ENCODE results near the gene FBRS.
"Not testable (repeated sequence)": the region's sequence is repeated elsewhere in the genome, so short reads cannot be mapped to it uniquely, and the experiment has no call there.

The FBRS gene

DNA sequence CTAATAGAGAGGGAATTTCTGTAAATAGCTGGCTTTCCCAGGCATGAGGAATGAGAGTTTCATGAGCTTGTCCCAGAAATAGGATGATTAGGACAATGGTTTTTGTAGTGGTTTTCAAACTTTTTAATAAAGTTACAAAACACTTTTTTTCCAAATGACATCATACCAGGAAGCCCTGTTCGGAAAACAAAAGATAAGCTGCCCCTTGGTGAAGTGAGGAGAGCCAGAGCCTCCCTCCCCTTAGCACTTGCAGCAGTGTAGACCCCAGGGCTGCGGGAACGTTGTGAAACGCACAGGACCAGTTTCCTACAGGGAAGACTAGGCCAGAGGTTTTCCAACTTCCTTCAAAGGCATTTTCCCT lies 7.6 kb downstream of the FBRS start:
- DNase-seq = no peak

DNA sequence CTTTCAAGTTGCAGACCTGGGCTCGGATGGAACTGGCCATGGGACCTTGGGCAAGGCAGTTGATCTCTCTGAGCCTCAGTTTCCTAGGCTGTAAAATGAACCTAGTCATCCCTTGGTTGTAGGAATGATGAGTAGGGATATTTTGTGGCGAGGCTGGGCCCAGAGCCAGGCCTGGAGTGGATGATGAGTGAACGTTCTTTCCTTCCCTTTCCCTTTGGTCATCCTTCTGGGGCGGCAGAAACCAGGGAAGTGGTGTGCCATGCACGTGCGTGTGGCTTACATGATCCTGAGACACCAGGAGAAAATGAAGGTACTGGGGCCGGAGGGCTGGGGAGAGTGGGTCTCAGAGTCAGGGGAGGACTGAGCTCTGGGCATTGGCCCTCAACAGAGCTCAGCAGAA lies 8.4 kb downstream of the FBRS start:
- no peak for DNase-seq

DNA sequence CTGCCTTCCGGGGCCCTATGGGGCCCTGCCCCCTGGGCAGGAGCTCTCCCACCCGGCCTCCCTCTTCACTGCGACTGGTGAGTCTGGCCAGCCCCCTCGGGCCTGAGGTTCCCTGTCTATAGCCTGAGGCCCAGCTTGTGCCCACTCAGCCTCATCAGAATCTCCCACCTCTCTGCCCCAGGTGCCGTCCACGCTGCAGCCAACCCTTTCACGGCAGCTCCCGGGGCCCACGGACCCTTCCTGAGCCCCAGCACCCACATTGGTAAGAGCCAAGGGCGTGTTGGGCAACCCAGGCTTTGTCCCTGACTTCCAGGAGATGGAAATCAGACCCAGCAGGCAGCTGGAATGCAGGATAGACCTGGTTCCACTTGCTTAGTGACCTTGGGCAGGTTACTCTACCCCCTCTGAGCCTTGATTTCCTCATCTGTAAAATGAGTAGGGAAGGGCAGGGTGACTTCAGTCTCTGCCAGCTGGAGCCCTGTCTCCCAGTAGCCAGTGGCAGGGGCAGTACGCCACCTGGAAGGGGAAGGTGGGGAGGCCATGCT lies 9.2 kb downstream of the FBRS start:
- no peak for DNase-seq

DNA sequence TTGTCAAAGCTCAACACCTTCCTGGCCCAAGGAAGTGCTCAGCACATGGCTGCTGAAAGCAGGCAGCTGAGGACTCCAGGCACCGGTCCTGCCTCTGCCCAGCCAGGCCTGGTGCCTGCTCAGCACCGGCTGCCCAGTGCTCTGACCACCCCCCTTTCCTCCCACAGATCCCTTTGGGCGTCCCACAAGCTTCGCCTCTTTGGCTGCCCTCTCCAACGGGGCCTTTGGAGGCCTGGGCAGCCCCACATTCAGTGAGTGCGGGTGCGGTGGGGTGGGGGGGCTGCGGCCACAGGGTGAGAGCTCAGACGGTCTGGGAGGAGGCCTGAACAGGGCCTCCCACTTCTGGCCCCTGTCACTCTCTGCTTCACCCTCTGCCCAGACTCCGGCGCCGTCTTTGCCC lies 10.2 kb downstream of the FBRS start:
- no peak for DNase-seq

DNA sequence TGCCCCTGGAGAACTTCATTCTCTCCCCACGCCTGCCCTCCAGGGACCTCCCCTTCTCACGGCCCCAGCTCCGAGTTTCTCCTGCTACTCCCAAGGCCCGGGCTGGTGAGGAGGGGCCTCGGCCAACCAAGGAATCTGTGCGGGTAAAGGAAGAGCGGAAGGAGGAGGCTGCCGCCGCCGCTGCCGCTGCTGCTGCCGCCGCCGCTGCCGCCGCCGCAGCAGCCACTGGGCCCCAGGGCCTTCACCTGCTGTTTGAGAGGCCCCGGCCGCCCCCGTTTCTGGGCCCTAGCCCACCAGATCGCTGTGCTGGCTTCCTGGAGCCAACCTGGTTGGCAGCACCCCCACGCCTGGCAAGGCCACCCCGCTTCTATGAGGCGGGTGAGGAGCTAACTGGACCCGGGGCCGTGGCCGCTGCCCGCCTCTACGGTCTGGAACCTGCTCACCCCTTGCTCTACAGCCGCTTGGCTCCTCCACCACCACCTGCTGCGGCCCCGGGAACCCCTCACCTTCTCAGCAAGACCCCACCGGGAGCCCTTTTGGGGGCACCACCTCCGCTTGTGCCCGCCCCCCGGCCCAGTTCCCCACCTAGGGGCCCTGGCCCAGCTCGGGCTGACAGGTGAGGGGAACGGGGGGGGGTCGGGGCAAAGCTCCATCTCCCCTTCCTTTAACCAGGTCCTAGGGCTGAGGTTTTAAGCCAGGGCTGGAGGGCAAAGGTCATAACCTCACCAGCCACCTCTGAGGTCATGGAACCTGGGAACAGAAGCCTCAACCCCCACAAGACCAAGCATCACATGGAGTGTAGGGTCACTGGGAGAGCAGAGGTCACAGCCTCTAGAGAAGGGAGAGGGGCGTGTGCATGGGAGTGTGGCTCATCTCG lies 11.0 kb downstream of the FBRS start:
- no peak for DNase-seq

DNA sequence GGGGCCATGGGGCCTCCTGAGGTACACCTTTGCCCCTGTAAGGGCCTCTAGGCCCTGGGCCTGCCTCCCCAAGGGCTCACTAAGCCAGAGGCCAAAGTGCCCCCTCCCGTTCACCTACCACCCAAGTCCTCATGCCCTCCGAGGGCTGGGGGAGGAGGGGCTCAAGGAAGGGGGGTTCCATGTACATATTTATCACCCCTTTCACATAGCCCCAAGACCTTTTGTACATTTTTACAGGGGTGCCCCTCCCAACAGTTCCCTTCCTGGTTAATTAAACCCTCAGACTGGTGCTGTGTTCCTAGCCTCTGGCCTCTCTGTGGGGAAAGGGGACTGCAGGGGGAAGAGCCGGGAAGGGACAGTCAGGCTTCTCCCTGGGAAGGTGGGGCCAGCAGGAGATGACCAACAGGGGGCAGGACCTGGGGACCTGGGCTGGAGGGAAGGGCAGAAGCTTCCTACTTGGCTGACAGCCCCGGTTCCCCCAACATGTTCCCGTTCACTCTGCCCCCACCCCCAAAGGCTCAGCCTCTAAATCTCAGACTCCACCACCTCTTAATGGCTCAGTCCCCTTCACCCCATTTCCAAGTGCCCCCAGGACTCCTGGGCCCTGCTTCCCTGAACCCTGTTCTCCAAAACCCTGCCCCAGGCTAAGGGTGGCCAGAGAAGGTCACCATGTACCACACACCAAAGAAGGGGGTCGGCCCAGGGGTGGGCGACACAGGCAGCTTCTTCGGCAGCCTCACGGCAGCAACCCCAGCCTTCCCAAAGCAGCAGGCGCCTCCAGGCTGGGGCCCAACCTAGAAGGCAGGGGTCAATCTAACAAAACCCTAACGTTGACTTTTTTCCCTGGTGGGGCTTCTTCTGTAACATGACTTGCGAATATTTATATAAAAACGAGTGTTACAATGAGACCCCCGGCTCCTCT lies 11.9 kb downstream of the FBRS start:
- DNase-seq = no peak

DNA sequence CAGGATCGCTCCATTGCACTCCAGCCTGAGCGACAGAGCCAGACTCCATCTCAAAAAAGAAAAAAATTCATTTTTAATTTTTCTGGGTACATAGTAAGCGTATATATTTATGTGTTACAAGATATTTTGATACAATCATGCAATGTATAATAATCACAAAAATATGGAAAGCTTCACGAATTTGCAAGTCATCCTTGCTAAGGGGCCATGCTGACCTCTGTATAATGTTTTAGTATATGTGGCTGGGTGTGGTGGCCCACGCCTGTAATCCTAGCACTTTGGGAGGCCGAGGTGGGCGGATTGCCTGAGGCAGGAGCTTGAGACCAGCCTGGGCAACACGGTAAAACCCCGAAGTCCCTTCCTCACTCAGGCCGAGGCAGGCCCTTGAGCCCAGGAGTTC lies 16.9 kb downstream of the FBRS start:
- no peak for DNase-seq

DNA sequence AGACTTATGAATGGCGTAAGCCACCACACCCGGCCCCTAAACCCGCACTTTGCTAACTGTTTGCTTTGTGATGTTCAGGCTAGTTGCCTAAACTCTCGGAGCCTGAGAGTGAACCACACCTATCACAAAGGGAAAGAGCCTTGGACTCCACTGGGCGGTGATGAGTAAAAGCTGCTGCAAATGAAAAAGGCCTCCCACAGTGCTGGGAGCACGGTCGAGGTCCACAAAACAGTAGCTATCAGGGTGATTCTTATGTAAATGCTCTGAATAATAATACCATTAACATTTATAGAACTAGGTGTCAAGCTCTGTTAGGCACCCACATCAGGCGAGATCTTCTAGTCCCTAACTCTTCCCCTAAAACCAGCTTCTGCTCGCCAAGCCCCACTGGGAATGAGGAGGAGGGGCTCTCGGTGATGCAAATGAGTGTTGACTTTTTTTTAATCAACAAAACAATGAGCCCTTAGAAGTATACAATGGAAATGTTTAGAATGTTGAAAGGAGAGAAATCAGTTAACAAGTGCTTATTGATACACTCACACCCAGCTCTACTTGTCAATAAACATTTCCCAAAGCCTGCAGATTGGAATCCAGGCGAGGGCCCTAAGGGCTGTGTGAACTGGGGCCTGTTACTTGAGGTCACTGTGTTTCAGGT lies 19.8 kb downstream of the FBRS start:
- DNase-seq = no peak

DNA sequence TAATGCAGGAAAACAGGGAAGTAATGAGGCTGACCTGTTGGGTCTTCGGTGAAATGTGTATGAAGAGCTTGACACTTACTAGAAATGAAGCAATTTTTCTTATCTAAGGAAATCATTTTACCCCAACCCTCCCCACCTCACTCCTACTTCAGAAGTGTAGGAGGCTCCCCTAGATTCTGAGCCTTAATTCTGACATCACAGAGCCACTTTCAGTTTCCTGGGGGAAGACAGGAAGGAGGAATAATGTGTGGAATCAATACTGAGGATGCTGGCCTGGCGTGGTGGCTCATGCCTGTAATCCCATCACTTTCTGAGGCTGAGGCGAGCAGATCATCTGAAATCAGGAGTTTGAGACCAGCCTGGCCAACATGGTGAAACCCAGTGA lies 20.3 kb downstream of the FBRS start:
- DNase-seq = no peak

DNA sequence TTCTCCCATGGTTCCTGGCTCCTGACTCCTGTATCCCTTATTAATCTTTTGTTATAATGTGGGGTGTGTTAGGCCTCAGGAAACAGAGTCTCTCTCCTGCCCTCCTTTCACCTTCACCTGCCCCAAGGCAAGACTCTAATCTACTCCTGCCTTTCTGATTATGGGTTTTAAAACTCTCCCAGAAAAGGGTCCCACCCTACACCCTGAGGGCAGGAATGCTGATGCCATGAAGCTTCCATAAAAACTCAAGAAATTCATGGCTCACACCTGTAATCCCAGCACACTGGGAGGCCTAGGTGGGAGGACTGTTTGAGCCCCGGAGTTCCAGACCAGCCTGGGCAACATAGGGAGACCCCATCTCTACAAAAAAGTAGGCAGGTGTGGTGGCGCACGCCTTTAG lies 22.1 kb downstream of the FBRS start:
- no peak for DNase-seq

DNA sequence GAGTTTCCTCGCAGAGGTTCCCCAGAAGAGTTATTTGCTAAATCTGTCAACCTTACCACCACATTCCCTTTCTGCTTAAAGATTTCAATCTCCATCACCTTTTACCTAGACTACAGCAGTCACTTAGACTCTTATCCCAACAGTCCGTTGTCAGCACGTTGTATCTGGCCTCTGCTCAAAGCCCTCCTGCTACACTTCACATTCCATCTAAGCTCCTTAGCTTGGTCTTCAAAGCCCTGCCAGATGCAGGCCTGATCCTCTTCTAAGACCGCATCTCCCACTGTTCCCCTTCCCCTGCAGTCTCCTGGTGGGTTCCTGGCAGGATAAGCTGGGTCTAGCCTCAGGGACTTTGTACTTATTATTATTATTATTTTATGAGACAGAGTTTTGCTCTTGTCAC lies 30.5 kb downstream of the FBRS start:
- DNase-seq = no peak

DNA sequence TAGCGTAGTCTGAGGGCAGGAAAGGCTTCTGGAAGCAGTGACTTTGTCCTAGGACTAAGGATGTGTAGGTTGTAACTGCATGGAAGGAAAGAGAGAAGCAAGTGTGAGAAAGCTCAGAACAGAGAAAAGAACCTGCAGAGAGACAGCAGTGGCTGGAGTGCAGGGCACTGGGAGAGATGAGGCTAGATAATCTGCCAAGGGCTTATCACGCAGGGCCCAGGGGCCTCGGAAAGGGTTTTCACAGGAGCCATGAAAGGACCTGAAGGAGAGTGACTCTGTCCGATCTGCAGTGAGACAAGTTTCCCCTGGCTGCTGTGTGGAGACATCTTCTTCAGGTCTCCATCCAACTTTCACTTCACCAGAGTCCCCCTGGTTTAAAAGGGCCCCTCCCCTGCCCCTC lies 33.7 kb downstream of the FBRS start:
- no peak for DNase-seq

DNA sequence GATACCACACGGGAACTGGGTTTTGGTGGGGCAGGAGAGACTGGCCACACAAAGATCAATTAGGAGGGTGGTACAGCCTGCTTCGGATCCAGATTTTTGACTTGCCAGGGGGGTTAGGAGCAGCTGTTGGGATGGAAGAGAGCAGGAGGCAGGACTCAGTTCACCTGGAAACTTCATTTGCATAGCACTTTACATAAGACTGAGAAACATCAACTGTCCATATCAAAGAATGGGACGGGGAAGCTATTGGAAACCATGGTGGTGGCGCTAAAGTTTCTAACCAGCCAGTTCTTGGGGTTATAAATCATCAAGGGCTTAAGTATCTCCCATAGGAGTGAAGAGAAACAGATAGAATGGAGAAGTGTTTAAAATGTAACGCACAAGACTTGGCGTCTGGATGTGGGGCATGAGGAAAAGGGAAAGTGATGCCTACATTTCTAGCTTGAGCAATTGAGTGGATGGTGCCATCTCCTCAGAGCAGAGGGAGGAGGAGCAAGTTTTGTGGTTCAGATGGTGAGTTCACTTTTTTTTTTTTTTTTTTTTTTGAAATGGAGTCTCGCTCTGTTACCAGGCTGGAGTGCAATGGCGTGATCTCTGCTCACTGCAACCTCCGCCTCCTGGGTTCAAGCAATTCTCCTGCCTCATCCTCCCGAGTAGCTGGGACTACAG lies 34.3 kb downstream of the FBRS start:
- no peak for DNase-seq

DNA sequence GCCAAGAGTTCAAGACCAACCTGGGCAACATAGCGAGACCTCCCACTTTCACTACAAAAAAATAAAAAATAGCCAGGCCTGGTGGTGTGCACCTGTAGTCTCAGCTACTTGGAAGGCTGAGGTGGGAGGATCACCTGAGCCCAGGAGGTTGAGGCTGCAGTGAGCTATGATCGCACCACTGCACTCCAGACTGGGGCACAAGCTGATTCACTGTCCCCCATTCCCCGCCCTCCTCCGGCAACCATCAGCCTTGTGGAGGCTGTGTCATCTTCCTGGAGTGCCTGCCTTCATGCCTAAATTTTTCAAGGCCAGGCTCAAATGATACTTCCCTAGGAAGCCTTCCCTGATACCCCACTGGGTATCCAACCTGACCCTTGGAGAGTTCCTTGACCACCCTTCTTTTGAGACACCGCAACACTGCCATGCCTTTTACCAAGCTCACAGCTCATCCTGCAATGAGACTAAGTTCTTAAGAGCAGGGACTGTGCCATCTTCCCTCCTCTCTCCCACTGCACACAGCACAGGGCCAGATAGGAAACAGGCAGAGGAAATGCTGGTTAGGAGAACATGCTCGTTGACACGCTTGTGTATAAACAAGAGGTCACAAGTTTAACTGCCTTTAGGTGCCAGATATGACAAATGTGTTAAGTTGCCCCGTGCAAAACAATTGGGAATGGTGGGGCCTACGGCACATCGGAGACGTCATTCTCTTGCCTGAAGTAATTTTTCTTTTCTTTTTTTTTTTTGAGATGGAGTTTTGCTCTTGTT lies 36.9 kb downstream of the FBRS start:
- no peak for DNase-seq

DNA sequence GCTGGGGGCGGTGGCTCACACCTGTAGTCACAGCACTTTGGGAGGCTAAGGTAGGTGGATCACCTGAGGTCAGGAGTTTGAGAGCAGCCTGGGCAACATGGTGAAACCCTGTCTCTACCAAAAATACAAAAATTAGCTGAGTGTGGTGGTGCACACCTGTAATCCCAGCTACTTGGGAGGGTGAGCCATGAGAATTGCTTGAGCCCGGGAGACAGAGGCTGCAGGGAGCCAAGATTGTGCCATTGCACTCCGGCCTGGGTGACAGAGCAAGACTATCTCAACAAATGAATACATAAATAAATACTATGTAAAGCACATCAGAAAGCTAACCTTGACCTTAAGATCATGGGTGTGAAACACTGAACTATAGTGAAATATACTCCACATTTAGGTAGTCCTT lies 38.4 kb downstream of the FBRS start:
- DNase-seq = not testable (repeated sequence)

DNA sequence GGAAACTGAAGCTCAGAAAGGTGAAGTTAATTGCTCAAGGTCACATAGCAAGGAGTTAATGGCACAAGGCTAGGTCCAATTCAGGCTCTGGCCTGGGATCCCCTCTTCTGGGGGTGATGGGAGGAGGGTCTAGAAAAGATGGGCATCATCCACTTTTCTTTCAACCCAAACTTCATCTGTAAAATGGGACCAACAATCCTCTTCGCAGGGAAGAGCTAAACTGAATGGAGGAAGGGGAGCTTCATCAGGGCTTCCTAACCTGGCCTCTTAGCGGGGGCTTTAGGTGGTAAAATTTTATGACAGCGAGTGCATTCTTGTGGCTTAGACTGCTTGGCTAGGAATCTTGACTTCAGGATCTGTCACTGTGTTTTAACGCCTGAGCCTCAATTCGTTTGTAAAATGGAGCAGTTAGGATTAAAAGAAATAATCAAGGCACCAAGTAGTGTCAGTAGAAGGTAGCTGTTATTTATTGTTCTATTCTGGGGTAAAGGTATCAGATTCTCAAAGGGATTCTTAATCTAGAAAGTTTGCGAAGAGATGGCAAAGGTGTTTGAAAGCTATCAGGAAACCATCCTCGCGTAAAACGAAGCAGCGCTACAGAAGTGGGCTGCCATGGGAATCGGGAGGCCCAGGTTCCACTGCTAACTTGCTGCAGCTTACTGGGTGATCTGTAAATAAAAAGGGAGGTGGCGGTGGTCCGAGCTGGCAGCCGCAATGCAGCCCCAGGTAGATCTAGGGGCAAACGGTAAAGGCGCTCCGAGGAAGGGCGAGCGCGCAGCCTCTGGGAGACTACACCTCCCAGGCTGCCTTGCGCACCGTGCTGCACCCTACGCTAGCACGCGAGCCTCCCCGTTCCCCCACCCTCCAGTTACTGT lies 39.3 kb downstream of the FBRS start:
- DNase-seq = no peak

DNA sequence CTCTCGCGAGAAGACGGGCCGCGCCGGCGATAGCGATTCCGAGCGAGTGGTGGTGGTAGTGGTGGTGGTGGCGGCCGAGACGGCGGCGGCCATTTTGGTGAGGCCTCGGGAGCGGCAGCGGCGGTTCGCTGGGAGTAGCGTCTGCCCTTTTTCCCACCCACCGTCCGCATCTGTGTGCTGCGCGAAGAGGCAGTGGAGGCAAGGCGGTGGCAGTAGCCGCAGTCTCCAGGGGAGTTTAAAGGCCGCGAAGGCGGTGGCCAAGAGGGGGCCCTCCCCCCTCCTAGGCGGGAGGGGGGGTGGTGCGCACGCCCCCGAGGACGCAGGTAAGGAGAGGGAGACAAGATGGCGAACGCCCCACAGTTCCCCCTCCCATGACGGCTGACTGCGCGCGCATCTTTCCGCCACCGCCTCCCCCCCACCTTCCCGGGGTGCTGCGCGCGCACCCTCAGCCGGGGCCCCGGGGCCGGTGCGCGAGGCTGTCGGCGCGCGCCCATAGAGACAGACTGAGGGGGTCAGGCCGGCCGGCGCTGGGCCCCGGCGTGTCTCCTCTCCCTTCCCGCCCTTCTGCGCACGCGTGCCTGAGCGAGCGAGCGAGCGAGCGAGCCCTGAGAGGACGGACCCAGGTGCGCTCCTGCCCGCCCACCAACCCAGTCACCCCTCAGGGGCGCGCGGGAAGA lies 40.0 kb downstream of the FBRS start:
- DNase-seq = peak; percentile 99

DNA sequence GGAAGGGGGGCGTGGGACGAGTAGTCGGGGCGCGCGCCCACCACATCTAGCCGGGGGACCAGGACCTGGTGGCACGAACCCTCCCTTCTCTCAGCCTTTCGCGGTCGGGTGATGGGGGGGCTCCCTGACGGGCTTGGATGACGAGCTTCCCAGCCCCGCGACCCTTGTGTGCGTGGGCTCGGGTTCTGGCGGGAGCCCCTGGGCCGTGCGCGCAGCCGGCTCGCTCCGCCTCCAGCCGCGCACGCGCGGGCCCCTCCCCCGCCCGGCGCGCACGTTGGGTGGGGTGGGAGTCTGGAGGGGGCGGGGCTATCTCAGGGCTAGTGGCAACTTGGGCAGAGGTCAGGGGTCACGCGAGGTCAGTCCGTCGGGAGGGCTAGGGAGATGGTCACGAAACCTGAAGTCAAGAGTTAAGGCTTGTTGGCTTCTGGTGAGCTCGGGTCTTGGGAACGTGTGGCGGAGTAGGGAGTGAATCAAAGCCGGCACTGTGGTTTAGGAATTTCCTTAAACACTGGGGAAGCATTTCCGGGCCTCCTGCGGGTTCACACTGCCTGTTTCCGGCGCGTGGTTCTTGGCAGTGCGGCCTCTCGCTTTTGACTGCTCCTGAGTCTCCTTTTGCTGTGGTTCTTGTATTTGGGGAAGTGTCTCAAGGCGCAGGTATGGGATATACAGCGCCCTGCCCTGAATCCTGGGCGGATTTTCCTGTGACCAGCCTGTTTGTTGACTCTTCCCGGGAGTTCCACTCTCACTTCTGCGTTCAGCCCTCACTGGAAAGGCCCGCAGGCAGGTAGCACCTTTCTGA lies 40.8 kb downstream of the FBRS start, which contains the start of gene SRCAP:
TSS of gene SRCAP (plus strand) at position 356 of the 799 bp plus-strand sequence. CDS start 1,654 bp downstream, outside the sequence.
- peak; percentile 88 for DNase-seq

DNA sequence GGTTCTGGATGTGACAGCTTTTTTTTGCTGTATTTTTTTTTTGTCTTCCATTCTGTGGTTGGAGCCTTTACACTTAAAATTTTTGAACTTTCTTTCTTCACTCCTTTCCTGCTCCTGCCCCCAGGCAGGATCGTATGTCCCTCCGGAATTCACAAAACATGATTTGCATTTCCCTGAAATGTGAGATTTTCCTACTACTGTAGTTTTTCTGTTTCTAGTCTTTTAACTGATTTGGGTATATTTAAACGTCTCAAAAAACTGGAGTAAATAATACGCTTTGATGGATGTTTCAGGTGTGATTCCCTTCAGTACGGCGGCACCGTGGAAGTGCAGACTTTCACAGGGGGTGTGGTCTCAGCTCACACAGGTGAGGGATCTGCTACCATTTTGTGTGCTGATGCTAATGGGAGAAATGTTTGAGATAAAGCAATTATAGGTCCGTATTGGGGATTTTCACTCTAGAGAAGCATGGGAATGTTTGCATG lies 41.4 kb downstream of the FBRS start:
- DNase-seq = no peak
